Astrocyte (in vitro differentiated cells and primary cell): ENCODE data around the gene TMUB1.

Source experiments
- EZH2 ChIP-seq: IDR thresholded peaks from 2 replicates; pipeline ENCODE4 v1.6.1; 2012; ENCODE audit warnings: mild to moderate bottlenecking, low read length, inconsistent platforms; ENCODE audit not compliant: insufficient read depth
- TF ChIP-seq, protein P1 (sequence below): IDR thresholded peaks from 2 replicates; pipeline ENCODE4 v1.5.1; 2011; ENCODE audit warnings: low read depth, mild to moderate bottlenecking, inconsistent platforms, low read length, moderate library complexity; ENCODE audit not compliant: insufficient read depth

GRCh38 chr7:151062111-151062398 lies 21.2 kb downstream of the TMUB1 start:
- TF ChIP-seq, protein P1, sequence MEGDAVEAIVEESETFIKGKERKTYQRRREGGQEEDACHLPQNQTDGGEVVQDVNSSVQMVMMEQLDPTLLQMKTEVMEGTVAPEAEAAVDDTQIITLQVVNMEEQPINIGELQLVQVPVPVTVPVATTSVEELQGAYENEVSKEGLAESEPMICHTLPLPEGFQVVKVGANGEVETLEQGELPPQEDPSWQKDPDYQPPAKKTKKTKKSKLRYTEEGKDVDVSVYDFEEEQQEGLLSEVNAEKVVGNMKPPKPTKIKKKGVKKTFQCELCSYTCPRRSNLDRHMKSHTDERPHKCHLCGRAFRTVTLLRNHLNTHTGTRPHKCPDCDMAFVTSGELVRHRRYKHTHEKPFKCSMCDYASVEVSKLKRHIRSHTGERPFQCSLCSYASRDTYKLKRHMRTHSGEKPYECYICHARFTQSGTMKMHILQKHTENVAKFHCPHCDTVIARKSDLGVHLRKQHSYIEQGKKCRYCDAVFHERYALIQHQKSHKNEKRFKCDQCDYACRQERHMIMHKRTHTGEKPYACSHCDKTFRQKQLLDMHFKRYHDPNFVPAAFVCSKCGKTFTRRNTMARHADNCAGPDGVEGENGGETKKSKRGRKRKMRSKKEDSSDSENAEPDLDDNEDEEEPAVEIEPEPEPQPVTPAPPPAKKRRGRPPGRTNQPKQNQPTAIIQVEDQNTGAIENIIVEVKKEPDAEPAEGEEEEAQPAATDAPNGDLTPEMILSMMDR: no peak
- no peak for TF ChIP-seq EZH2
